ENCODE results near the gene CRACR2A.

DNA sequence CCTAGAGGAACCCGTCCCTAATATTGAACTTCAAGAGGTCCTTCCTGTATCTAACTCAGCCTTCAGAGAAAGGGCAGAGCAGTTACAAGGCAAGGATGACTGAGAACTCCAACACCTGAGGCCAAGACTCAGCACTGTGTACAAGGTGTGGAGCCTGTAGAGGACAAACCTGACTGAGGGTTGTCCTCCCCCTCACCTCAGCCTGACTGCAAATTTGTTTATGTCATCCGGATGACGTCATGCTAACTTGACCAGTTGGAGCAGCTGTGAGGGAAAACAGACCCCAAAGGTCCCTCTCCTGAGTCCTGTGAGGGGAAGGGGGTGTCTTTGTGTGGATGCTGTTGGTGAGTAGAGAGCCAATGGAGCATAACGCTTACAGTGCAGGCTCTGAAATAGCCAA is 4.3 kb downstream of the CRACR2A start:
- TF ChIP-seq POLR2A (IDR thresholded peaks at IDR 0.05; ENCODE audit: low read depth, low read length), result no peak
- TF ChIP-seq, protein P1, sequence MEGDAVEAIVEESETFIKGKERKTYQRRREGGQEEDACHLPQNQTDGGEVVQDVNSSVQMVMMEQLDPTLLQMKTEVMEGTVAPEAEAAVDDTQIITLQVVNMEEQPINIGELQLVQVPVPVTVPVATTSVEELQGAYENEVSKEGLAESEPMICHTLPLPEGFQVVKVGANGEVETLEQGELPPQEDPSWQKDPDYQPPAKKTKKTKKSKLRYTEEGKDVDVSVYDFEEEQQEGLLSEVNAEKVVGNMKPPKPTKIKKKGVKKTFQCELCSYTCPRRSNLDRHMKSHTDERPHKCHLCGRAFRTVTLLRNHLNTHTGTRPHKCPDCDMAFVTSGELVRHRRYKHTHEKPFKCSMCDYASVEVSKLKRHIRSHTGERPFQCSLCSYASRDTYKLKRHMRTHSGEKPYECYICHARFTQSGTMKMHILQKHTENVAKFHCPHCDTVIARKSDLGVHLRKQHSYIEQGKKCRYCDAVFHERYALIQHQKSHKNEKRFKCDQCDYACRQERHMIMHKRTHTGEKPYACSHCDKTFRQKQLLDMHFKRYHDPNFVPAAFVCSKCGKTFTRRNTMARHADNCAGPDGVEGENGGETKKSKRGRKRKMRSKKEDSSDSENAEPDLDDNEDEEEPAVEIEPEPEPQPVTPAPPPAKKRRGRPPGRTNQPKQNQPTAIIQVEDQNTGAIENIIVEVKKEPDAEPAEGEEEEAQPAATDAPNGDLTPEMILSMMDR (conservative IDR thresholded peaks at IDR 0.05; ENCODE audit: low read depth, low read length), result no peak
- TF ChIP-seq NFE2L2 (IDR thresholded peaks at IDR 0.05; ENCODE audit: low read depth, low read length), result no peak

All from IMR-90 (cell line).